ENCODE data around the gene ASIC2. TPM values are rescaled to one million over a fixed set of nuclear protein-coding genes. Genes with fewer than 3 reads are reported as not detected.

Gene ASIC2
- polyA plus RNA-seq, 10 donors, result 0.11 to 0.40 (median 0.21) TPM

- no peak for DNase-seq
Measured at GRCh38 chr17:33163533-33164168, 129.4 kb downstream of the ASIC2 start.

- no peak for DNase-seq
Measured at GRCh38 chr17:33154869-33155455, 138.1 kb downstream of the ASIC2 start.

- DNase-seq, result peak in 2 of 3 donors; percentile 27 to 60
Measured at GRCh38 chr17:33152783-33153182, 140.3 kb downstream of the ASIC2 start.

GRCh38 chr17:33151565-33151964, 141.5 kb downstream of the ASIC2 start:
- no peak for DNase-seq

- DNase-seq, result no peak
Measured at GRCh38 chr17:33145941-33146340, 147.2 kb downstream of the ASIC2 start.

GRCh38 chr17:33144837-33145236, 148.3 kb downstream of the ASIC2 start:
- DNase-seq, result no peak

GRCh38 chr17:33142705-33143299, 150.3 kb downstream of the ASIC2 start:
- DNase-seq, result peak; percentile 27 to 58 (median 46)

- no peak for DNase-seq
Measured at GRCh38 chr17:33140413-33141099, 152.5 kb downstream of the ASIC2 start.

GRCh38 chr17:33138627-33139026, 154.5 kb downstream of the ASIC2 start:
- DNase-seq, result no peak

GRCh38 chr17:33137426-33137825, 155.7 kb downstream of the ASIC2 start:
- no peak for DNase-seq

- DNase-seq, result no peak
Measured at GRCh38 chr17:33135691-33136090, 157.4 kb downstream of the ASIC2 start.

GRCh38 chr17:33131620-33132019, 161.5 kb downstream of the ASIC2 start:
- no peak for DNase-seq

- DNase-seq, result no peak
Measured at GRCh38 chr17:33127706-33128105, 165.4 kb downstream of the ASIC2 start.

- DNase-seq, result no peak
Measured at GRCh38 chr17:33126086-33126485, 167.0 kb downstream of the ASIC2 start.

GRCh38 chr17:33125552-33125950, 167.5 kb downstream of the ASIC2 start:
- no peak for DNase-seq

GRCh38 chr17:33124871-33125551, 168.1 kb downstream of the ASIC2 start:
- DNase-seq, result no peak

GRCh38 chr17:33124185-33124584, 168.9 kb downstream of the ASIC2 start:
- DNase-seq, result no peak

- no peak for DNase-seq
Measured at GRCh38 chr17:33121756-33122155, 171.3 kb downstream of the ASIC2 start.

- DNase-seq, result no peak
Measured at GRCh38 chr17:33121272-33121671, 171.8 kb downstream of the ASIC2 start.

GRCh38 chr17:33120103-33120502, 173.0 kb downstream of the ASIC2 start:
- peak in 2 of 3 donors; percentile 67 to 83 for DNase-seq

GRCh38 chr17:33118391-33119075, 174.6 kb downstream of the ASIC2 start:
- DNase-seq, result no peak

All from muscle of back (tissue), 11 donors.